ENCODE measurements around the gene PARL. TPM values are rescaled to one million over a fixed set of nuclear protein-coding genes. Genes with fewer than 3 reads are reported as not detected.

The PARL gene
- total RNA-seq, 1 experiment from 2014 or later: 55.2 TPM

DNA sequence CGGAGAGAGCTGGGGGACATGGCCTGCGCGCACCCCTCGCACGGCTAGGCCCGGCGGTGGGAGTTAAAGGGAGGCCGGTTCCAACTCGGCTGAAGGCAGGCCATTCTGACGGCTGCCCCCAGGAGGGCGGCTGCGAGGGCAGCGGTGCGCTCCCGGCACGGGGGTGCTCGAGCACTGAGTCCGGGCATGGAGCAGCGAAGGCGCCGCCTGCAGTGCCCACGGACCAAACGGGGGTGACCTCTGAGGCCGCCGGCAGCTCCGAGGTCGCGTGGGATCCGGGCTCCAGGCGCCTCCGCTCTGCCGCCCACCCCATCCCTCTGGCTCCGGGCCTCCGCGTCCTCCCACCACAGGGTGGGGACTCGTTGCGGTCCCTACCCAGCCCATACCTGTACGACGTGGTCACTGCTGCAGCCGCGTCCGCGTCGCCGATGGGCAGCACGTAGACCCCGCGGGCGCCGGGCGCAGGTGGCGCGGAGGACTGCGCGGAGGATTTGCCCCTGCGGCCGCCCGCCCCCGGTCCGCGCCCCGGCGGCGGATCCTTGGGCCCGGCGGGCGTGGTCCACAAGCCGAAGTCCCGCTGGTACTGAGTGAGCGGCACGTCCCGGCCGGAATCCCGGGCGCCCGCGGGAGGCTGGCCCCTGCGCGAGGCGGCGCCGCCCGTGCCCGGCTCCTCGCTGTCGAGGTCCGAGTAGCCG is 59.8 kb downstream of the PARL start:
- peak; percentile 86 for DNase-seq
- H3K27me3 ChIP-seq (ENCODE audit: control insufficient read depth, insufficient read depth, low read length): peaks cover 10% of the 10 kb centered on the region
- H3K4me3 ChIP-seq (ENCODE audit: insufficient read depth, low read depth, low read length): peak overlapping the region; percentile 72
- peaks cover 1% of the 10 kb centered on the region; the same call in 1 of the 2 replicates for H3K36me3 ChIP-seq (replicated peaks; ENCODE audit: control insufficient read depth, insufficient read depth, low read length)

DNA sequence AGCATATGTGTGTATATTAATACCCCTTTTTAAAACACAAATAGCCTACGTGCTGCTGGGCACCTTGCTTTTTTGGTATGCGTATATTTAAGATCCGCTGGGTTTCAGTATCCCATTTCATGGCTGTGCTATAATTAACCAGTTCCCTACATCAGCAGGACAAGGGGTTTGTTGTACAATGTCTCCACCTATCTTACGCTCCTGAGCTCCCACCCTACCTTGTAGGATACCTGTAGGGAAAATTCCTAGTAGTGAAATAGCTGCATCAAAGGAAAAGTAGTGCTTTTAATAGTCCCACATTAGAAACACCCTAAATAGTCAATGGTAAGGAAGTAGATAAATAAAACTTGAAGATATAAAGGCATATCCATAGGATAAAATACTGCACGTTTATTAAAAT is 60.7 kb downstream of the PARL start:
- Histone ChIP-seq H3K4me3 (ENCODE audit: insufficient read depth, low read depth, low read length) (no peak overlapping the region), H3K27me3 (ENCODE audit: control insufficient read depth, insufficient read depth, low read length) (peaks cover 10% of the 10 kb centered on the region), H3K36me3 (replicated peaks; ENCODE audit: control insufficient read depth, insufficient read depth, low read length) (peaks cover 1% of the 10 kb centered on the region; the same call in 1 of the 2 replicates)
- peak; percentile 62 for DNase-seq

DNA sequence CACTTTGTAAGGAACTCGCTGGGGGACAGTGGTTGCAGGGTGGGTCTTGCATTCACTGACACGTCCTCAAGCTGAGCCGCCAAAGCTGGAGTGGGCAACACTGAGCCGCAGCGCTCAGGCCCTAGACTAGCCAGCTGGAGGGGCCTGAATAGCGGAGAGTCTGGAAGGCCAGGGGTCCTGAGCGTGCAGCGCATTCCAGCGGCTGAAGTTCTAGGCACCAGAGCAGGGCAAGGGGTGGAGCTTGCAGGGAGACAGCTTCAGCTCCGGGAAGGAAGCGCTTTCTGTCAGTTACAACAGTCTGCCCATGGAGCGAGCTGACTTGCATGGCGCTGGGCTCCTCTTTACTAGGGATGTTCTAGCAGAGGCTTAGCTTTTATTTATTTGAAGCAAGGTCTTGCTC is 62.0 kb downstream of the PARL start:
- H3K27me3 ChIP-seq (ENCODE audit: control insufficient read depth, insufficient read depth, low read length): peaks cover 10% of the 10 kb centered on the region
- DNase-seq: peak; percentile 77
- no peak overlapping the region for H3K4me3 ChIP-seq (ENCODE audit: insufficient read depth, low read depth, low read length)

DNA sequence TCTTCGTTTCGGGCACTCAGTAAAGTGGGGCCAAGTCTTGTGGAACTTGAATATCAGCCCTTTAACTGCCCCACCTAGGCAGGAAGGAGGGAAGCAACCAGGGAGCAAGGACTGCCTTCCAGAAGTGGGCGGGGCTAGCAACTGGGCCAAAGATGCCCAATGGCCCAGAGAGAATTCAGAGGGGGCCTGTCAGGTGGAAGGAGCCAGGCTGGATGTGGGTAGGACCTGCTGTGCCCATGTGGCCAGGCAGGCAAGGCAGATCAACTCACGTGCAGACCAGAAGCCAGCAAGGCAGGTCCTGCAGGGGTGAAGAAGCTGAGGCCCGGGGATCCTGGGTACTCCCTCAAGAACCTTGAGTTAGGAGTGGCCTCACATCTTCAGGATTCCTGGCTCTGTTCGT is 64.8 kb downstream of the PARL start:
- DNase-seq: peak; percentile 71
- peaks cover 9% of the 10 kb centered on the region for H3K27me3 ChIP-seq (ENCODE audit: control insufficient read depth, insufficient read depth, low read length)
- no peaks in the 10 kb centered on the region; the same call in none of the 2 replicates for H3K36me3 ChIP-seq (replicated peaks; ENCODE audit: control insufficient read depth, insufficient read depth, low read length)
- no peak overlapping the region for H3K4me3 ChIP-seq (ENCODE audit: insufficient read depth, low read depth, low read length)

More for the DNA sequence above, 62.0 kb downstream of the PARL start:
- no peaks in the 10 kb centered on the region for H3K36me3 ChIP-seq (replicated peaks; ENCODE audit: control insufficient read depth, insufficient read depth, low read length)

DNA sequence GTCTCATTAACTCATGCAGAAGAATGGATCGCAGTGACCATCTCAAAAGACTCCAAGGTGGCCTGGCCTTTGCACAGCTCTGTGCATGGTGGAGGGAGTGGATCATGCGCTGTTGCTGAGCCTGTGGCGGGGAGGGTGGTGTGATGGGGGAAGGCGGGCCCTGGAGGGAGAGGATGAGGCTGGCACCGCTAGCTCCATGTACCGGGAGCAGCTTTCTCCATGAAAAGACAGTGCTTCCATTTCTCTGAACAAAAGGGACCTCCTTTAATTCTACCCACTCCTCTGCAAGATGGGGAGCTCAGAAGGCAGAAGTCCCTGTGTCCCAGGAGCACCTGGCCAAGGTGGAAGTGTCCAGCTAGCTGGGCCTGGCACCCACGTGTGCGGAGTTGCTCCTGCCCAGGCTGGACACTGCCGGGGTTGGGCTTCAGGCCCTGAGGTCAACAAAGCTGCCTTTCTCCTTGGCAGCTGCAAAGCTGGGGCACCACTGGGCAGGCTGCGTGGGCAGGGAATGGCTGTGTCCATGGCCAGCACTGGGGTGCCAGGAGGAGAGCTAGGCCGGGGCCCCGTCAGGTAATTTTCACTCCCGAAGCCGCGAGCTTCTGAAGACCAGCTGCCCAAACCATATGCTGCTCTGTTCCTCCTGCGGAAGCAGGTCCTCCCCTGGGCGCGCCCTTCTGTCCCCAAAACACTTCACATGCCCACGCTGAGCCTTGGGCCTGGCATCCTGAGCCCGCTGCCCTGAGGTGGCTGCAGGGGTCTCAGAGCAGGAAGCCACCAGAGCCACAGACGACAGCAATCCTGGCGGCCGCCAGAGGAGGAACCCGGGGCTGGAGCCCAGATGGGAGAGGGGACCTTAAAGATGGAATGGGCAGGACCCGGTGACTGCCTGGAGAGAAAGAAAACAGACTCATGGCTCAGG is 65.7 kb downstream of the PARL start:
- no peaks in the 10 kb centered on the region; the same call in none of the 2 replicates for H3K36me3 ChIP-seq (replicated peaks; ENCODE audit: control insufficient read depth, insufficient read depth, low read length)
- peak; percentile 55 for DNase-seq
- peaks cover 3% of the 10 kb centered on the region; the same call in 1 of the 2 replicates for H3K27me3 ChIP-seq (ENCODE audit: control insufficient read depth, insufficient read depth, low read length)
- no peak overlapping the region for H3K4me3 ChIP-seq (ENCODE audit: insufficient read depth, low read depth, low read length)

DNA sequence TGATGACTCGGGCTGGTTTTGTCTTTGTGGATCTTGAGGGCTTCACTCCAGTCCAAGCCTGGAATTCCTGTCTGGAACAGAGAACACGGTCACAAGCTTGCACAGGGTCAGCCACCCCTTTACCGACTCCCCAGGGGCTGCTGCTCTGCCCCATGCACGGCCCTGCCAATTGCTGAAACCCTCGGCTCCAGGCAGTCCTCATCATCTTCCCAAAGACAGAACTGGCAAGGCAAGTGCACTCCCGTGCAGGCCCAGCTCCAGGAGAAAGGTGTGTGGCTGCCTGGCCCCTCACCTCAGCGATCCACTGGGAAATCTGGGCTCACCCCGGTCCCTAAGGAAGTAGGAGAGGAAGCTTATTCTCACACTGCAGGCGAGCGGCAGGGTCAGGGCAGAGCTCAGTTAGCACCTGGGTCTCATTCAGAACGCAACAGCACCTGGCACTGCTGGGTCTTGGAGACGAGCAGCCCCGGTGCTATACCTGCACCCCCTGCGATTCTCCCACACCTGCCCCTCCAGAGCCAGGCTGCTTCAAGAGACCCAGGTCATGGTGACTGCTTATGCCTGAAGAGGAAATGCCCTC is 66.5 kb downstream of the PARL start:
- Histone ChIP-seq H3K27me3 (ENCODE audit: control insufficient read depth, insufficient read depth, low read length) (no peaks in the 10 kb centered on the region), H3K36me3 (replicated peaks; ENCODE audit: control insufficient read depth, insufficient read depth, low read length) (no peaks in the 10 kb centered on the region; the same call in none of the 2 replicates), H3K4me3 (ENCODE audit: insufficient read depth, low read depth, low read length) (no peak overlapping the region)
- peak; percentile 27 for DNase-seq

DNA sequence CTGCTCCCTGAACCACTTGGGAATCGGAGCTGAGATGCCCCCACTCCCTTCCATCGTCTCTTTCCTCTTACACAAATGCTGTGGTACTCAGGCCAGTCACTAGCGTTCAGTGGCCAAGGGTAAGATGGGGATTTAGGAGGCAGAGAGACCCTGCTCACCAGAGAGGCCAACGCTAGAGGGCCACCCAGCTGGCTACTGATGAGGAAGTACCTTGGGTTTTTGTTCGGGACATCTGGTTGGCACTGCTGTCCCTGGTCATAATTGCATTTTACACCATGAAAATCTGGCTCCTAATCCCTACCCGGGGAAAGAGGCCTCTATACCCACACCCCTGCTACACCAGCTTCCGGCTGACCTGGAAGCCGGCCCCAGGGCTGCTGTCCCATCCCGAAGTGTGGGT is 67.0 kb downstream of the PARL start:
- Histone ChIP-seq H3K36me3 (replicated peaks; ENCODE audit: control insufficient read depth, insufficient read depth, low read length) (no peaks in the 10 kb centered on the region; the same call in none of the 2 replicates), H3K4me3 (ENCODE audit: insufficient read depth, low read depth, low read length) (no peak overlapping the region), H3K27me3 (ENCODE audit: control insufficient read depth, insufficient read depth, low read length) (no peaks in the 10 kb centered on the region)
- peak; percentile 33 for DNase-seq

DNA sequence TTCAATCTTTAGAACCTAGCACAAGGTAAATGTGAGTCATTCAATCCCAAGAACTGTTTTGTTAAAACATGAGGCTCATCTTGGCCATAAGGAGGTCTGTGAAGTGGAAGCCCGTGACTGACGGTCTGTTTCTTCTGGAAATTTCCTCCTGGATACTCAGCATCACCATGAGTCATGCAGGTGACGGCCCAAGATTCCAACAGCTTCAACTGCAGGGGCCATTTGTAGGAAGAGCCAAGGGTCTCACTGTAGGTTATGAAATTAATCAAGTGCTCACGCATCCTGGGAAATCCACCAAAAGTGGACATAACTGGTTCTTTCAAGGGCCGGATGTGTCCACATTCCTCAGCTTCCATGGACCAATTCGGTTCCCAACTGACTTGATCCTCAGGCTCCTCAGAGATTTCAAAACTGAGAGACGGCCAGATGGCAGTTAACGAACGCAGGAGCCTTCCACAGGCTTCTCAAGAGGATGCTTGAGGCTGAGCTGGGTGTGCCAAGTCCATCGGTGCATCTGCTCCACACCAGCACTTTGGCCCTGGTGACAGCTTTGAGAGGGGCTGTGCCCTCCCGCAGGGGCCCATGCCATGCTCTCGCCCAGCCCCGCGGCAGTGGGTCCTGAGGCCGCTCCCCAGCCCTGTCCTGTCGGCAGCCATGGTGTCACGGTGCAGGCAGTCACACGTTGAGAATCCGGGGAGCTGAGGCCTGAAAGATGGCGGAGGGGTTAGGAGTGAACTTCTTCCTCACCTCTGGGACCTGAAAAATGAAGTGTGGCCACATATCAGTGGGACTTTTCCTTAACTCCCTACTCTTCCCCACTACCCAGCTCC is 67.8 kb downstream of the PARL start:
- Histone ChIP-seq H3K36me3 (replicated peaks; ENCODE audit: control insufficient read depth, insufficient read depth, low read length) (no peaks in the 10 kb centered on the region; the same call in none of the 2 replicates), H3K4me3 (ENCODE audit: insufficient read depth, low read depth, low read length) (no peak overlapping the region), H3K27me3 (ENCODE audit: control insufficient read depth, insufficient read depth, low read length) (no peaks in the 10 kb centered on the region)
- DNase-seq: peak; percentile 32

DNA sequence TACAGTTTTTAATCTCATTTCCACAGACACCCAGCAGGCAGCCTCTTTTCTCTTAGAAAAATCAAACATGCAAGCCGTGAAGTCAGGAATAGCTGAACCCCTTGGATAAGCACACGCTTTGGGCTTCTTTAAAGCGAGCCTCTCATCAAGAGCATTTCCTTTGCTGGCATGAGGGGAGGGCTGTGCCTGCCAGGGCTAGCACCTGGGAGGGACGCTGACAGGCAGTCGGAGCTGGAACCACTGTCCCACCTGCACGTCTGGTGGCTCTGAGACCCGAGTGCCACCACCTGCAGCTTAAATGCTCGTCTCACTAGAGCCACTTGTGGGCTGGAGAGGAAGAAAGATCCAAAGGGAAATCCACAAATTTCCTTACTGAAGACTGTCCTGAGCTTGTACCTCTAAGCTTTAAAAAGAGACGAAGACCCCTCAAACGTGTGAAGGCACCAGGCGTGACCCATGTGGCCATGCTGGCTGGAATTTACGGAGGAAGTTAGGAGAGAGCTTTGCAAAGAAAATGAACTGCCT is 68.7 kb downstream of the PARL start:
- DNase-seq: peak; percentile 42
- Histone ChIP-seq H3K27me3 (ENCODE audit: control insufficient read depth, insufficient read depth, low read length) (no peaks in the 10 kb centered on the region), H3K4me3 (ENCODE audit: insufficient read depth, low read depth, low read length) (no peak overlapping the region), H3K36me3 (replicated peaks; ENCODE audit: control insufficient read depth, insufficient read depth, low read length) (peaks cover 2% of the 10 kb centered on the region)

DNA sequence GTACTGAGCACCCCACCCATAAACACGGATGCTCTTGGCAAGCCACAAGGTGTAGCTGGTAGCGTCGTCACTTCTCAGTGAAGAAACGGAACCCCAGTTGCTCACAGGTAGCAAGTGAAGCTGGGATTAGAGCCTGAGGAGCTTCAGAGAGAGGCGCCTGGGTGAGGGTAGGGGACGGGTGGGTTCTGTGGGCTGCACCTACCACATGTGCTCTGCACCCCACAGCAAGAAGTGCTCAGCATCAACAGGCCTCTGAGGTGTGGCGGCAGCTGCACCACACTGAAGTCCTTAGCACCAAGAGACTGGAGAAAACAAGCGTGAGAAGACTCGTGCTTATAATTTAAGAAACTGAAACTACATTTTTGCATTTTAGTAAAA is 69.1 kb downstream of the PARL start:
- Histone ChIP-seq H3K4me3 (ENCODE audit: insufficient read depth, low read depth, low read length) (no peak overlapping the region), H3K36me3 (replicated peaks; ENCODE audit: control insufficient read depth, insufficient read depth, low read length) (peaks cover 6% of the 10 kb centered on the region), H3K27me3 (ENCODE audit: control insufficient read depth, insufficient read depth, low read length) (no peaks in the 10 kb centered on the region)
- peak; percentile 51 for DNase-seq

DNA sequence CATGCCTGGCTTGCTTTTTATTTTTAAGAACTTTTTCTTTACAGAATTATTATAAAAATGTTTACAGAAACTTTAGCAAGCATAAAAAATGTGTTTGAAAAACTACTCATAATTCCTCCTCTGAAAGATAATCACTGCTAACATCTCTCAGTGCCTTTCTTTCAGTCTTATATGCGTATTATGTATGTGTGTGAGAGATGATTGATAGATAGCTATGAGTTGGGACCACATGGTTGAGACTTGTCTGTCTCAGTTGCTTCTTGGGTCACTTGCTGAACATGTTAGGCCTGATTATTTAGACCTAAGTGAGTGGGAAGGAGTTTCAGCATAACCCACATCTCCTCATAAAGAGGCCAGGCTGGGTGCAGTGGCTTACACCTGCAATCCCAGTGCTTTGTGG is 70.4 kb downstream of the PARL start:
- no peaks in the 10 kb centered on the region for H3K27me3 ChIP-seq (ENCODE audit: control insufficient read depth, insufficient read depth, low read length)
- H3K36me3 ChIP-seq (replicated peaks; ENCODE audit: control insufficient read depth, insufficient read depth, low read length): peaks cover 9% of the 10 kb centered on the region
- no peak for DNase-seq
- H3K4me3 ChIP-seq (ENCODE audit: insufficient read depth, low read depth, low read length): no peak overlapping the region

DNA sequence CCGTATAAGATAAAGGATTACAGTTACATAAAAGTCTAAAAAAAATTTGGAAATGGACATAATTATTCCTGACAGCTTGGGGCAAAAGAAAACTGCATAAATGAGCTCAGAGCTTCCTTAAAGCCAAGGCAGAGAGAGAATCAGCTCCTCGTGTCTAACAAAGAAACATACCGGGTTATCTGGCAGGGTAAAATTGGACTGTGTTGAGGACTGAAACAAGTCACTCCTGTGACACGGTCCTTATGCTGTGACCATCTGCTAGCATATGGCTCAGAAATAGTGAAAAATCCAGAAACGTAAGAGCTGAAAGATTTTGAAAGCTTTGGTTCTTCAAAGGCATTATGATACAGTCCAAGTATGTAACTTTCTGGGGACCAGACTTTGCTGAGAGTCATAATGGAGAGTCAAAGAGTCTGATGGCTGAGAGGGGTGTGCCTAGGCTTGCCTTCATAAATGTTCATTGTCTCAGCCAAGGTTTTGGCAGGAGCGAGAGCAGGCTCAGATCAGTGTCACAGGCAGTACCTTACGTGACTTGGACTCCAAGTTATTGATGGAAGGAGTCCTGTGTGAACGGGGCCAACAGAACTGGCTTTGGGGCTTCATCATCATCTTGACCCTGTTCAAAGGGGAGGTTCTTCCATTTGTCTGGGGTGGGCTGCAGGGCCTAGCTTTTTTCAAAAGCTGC is 71.8 kb downstream of the PARL start:
- Histone ChIP-seq H3K4me3 (ENCODE audit: insufficient read depth, low read depth, low read length) (no peak overlapping the region), H3K27me3 (ENCODE audit: control insufficient read depth, insufficient read depth, low read length) (no peaks in the 10 kb centered on the region), H3K36me3 (replicated peaks; ENCODE audit: control insufficient read depth, insufficient read depth, low read length) (peaks cover 15% of the 10 kb centered on the region)
- DNase-seq: no peak

DNA sequence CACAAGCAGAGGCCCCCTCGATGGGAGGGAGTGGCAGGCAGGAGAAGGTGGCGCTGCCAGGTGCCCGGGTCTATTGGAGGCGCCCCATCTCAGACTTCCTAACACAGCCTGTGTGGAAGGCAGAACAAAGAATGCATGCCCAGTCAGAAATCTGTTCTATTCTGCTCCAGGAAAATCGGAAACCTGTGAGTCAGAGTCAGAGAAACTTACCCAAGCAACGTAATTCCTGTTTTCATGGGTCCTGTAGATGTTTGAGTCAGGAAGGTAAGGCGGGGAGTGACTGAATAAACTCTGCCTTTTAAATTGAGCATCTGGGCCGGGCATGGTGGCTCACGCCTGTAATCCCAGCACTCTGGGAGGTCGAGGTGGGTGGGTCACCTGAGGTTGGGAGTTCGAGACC is 73.0 kb downstream of the PARL start:
- no peak for DNase-seq
- Histone ChIP-seq H3K27me3 (ENCODE audit: control insufficient read depth, insufficient read depth, low read length) (no peaks in the 10 kb centered on the region), H3K4me3 (ENCODE audit: insufficient read depth, low read depth, low read length) (no peak overlapping the region), H3K36me3 (replicated peaks; ENCODE audit: control insufficient read depth, insufficient read depth, low read length) (peaks cover 23% of the 10 kb centered on the region)
